SK-N-MC (cell line): Measurements from ENCODE around the gene DNER.

ENCODE experiments used
- EZH2 ChIP-seq: fragments of 200-600 bp; sonication (generic); IDR thresholded peaks from one replicate; pipeline ENCODE4 v1.6.1; 2017; ENCODE audit warnings: antibody characterized with exemption
- FOXP2 ChIP-seq: optimal IDR thresholded peaks from 2 replicates; pipeline ENCODE3; 2011; ENCODE audit warnings: mild to moderate bottlenecking, moderate library complexity; ENCODE audit not compliant: insufficient read depth; ENCODE audit errors: extremely low read length, control extremely low read depth
- POLR2AphosphoS5 ChIP-seq: IDR thresholded peaks from 2 replicates; pipeline ENCODE4 v1.6.1; 2012; ENCODE audit warnings: mild to moderate bottlenecking, low read depth, low read length, borderline replicate concordance

GRCh38 chr2:229642371-229642770 lies 72.0 kb downstream of the DNER start:
- TF ChIP-seq EZH2 (no peak), POLR2AphosphoS5 (no peak), FOXP2 (no peak)
